NCI-H1417 (cell line): Measurements from ENCODE around the gene SIRT2.
A peak's percentile ranks its signal among the peaks of the same experiment; 100 is the strongest.

Source experiments
- DNase-seq, 3 experiments: peaks; one replicate each; lab custom pipeline; 2025; lab: John Stamatoyannopoulos, UW

Gene SIRT2

GRCh38 chr19:38920602-38921419 is 21.4 kb upstream of the SIRT2 start:
- no peak for DNase-seq

GRCh38 chr19:38919837-38920601 is 20.6 kb upstream of the SIRT2 start:
- DNase-seq, result no peak

- no peak for DNase-seq
These were observed 19.1 kb upstream of the SIRT2 start for GRCh38 chr19:38918526-38918925.

GRCh38 chr19:38917921-38918491 is 18.6 kb upstream of the SIRT2 start:
- peak in 1 of 3 experiments; percentile 4 for DNase-seq

GRCh38 chr19:38917516-38917915 is 18.1 kb upstream of the SIRT2 start:
- DNase-seq, result no peak

GRCh38 chr19:38915329-38916321 is 16.2 kb upstream of the SIRT2 start:
- no peak for DNase-seq

GRCh38 chr19:38913958-38914357 is 14.5 kb upstream of the SIRT2 start:
- no peak for DNase-seq

- DNase-seq, result no peak
These were observed 13.4 kb upstream of the SIRT2 start for GRCh38 chr19:38912600-38913514.

- no peak for DNase-seq
These were observed 12.1 kb upstream of the SIRT2 start for GRCh38 chr19:38911388-38912001.

- no peak for DNase-seq
These were observed 11.1 kb upstream of the SIRT2 start for GRCh38 chr19:38910488-38910887.

GRCh38 chr19:38908911-38909310 is 9.5 kb upstream of the SIRT2 start:
- no peak for DNase-seq

GRCh38 chr19:38907670-38908069 is 8.3 kb upstream of the SIRT2 start:
- no peak for DNase-seq

- DNase-seq, result no peak
These were observed 7.8 kb upstream of the SIRT2 start for GRCh38 chr19:38907227-38907626.

GRCh38 chr19:38905620-38906019 is 6.2 kb upstream of the SIRT2 start:
- no peak for DNase-seq

GRCh38 chr19:38904581-38905539 is 5.4 kb upstream of the SIRT2 start:
- no peak for DNase-seq

- no peak for DNase-seq
These were observed 2.3 kb upstream of the SIRT2 start for GRCh38 chr19:38901683-38902082.

- DNase-seq, result peak in 1 of 3 experiments; percentile 32
These were observed 1.3 kb upstream of the SIRT2 start for GRCh38 chr19:38900743-38901190.

GRCh38 chr19:38900202-38900629 is 798 bp upstream of the SIRT2 start:
- no peak for DNase-seq
